Smooth muscle cell of trachea (primary cell): ENCODE measurements around the gene ENTREP3. TPM values are rescaled to one million over a fixed set of nuclear protein-coding genes. Genes with fewer than 3 reads are reported as not detected.

Experiments used
- total RNA-seq: library from RNA; depleted of rRNA; stranded (reverse); fragments of >200 nt; gene quantifications from 2 replicates; pipeline ENCODE4 v1.2.1, GENCODE V29; 2014

ENTREP3 gene, protein sequence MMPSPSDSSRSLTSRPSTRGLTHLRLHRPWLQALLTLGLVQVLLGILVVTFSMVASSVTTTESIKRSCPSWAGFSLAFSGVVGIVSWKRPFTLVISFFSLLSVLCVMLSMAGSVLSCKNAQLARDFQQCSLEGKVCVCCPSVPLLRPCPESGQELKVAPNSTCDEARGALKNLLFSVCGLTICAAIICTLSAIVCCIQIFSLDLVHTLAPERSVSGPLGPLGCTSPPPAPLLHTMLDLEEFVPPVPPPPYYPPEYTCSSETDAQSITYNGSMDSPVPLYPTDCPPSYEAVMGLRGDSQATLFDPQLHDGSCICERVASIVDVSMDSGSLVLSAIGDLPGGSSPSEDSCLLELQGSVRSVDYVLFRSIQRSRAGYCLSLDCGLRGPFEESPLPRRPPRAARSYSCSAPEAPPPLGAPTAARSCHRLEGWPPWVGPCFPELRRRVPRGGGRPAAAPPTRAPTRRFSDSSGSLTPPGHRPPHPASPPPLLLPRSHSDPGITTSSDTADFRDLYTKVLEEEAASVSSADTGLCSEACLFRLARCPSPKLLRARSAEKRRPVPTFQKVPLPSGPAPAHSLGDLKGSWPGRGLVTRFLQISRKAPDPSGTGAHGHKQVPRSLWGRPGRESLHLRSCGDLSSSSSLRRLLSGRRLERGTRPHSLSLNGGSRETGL
- total RNA-seq: 11.1 and 13.4 TPM in 2 replicates

DNA sequence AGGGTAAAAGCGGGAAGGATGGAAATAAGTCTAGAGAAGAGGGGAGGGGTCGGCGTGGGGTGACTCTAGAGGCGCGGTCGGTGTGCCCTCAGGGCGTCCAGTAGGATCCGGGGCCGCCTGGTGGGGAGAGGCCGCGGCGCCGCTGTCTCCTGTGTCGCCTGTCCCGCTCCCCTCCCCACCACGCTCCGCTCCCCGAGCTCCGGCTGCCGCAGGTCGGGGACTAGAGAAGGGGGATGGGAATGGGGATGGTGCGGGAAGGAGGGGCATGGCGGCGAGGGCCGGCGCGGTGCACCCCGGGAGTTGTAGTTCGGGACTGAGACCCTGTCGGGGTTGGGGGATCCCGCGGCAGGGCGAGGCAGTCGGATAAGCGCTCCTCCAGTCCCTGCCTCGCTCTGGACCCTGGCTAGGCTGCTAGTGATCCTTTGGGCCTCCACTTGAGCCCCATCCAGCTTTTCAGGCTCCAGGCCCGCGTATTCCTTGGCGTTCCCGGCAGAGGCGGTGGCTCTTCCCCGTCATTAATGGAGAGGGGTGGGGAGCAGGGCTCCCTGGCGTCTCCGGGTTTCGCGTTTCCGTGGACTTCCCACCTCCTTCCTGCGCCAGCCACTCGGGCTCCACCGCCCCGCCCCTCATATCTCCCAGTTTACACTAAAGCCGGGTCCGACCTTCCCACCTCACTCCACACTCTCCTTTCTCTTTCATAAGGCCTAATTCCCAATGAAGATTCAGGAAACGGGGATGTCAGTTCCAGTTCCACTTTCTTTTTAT lies at the start of gene ENTREP3:
Gene ENTREP3 (minus strand): TSS at position 241 of the 765 bp plus-strand sequence. CDS start 606 bp downstream, outside the sequence.

DNA sequence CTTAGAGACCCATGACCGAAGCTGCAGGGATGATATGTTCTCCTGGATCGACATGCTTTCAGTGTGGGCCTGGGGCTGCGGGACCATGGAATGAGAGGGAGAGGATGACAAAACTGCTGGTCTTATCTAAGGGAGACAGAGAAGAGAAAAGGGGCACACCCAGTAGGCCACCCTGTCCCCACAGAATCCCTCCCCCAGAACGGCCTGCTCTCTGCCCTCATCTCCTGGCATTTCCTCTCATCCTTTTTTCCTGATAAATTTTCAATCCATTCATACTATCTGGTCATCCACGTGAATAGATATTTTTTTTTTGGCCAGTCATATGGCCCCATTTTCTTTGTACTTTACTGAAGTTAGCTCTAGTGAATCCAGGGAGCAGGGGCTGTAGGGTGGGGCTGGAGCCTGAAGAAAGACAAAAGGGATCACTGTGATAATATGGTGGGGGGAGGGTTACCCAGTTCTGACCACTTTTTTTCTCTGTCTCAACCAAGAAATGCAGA lies 46.1 kb upstream of the ENTREP3 start, which contains the start of gene PKLR:
Gene PKLR (minus strand): TSS at position 97 of the 500 bp plus-strand sequence. CDS start 43 bp downstream, at position 54.

DNA sequence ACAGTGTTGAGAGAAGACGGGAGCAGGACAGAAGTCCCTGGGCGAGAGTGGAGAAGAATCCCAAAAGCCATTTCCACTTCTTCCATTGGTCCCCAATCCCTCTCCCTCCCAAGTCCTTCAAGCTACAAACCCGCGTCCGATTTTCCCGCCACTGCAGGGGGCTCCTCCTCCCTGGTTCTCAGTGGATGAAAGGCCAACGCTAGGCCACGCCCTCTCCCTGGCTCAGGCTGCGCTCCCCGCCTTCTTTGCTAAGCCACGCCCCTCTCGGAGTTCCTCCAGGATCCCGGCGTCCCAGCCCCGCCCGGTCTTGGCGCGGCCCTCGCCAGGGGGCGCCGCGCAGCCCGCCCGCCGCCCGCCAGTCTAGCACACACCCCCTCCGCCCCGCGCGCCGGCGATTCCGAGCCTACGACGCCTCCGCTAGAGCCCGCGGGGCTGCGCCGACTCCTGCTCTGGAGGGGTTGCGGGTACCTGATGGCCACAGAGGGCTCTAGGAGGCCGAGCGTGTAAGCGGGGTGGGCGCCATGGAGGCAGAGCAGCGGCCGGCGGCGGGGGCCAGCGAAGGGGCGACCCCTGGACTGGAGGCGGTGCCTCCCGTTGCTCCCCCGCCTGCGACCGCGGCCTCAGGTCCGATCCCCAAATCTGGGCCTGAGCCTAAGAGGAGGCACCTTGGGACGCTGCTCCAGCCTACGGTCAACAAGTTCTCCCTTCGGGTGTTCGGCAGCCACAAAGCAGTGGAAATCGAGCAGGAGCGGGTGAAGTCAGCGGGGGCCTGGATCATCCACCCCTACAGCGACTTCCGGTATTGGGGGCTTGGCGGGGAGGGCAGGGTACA lies 22.0 kb upstream of the ENTREP3 start, which contains the start of gene HCN3:
Gene HCN3 (plus strand): TSS at position 394 of the 832 bp plus-strand sequence. CDS start 128 bp downstream, at position 522.

DNA sequence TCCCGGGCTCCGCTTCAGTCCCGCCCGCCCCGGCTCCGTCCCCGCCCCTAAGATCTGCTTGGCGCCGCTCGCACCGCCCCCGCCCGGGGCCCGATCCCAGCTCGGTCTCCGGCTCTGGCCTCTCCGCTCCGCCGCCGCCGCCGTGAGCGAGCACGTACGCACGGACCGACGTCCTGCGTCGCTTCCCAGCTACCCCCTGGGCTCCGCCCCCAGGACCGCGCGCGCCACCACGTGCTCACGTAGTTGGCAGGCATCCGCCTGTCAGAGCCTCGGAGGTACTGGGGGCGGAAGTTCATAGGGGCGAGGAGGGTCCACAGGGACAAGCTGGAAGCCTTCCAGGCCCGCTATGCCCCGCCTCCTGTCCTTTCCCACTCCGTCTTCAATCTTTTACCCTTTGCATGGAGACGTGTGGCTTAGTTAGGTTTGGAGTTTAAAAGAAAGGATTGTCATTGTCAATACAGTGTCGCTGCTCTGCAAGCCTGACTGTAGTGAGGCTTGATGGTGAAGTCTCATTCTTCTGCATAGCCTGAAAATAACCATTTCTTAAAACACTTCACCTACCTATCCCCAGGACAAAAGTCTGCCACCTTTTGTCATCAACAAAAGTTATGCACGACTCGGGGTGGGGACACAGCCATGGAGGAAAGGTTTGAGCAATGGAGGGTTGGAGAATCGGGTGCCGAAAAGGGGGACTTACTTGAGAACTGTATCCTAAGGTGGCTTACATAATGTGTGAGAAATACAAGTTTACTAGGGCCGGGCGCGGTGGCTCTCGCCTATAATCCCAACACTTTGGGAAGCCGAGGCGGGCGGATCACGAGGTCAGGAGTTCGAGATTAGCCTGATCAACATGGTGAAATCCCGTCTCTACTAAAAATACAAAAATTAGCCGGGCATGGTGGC lies 18.3 kb upstream of the ENTREP3 start, which contains the start of gene CLK2:
Gene CLK2 (minus strand): TSS at position 162 of the 903 bp plus-strand sequence. CDS start 2,527 bp downstream, outside the sequence.

DNA sequence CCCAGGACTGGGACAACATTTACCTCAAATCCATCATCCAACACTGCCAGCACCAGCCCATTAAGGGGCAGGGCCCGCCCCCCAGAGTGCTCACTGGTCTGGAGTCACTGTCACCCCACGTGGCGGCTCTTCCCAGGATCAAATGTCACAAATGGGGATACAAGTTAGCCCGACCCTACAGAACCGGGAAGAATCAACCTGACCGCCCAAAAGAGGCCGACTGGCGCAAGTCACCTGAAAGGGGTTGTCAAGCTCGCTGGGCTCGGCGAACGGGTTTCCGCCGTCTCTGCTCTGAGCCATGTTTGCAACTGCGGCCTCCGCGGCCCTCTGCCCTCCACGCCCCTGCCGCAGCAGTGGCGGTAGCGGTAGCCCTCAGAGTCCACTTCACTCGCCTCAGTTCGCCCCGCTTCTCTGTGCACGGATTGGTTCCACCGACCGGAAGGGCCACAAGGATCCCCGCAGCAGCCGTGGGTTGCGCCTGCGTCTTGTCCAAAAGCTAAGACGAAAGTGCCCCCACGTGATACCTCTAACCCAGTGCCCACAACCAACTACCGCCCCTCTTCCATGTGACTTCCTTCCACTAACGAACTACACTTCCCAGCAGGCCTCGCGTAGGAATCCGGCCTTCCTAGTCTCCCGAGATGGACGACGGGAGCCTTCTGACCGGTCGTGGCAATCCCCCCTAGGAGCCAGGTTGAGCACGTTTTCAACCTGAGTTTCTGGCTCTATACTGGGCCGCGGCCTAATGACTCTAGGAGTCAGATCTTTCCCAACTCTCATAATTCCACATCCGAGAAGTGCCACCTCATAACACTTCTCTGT lies 6.8 kb upstream of the ENTREP3 start, which contains the start of gene SCAMP3:
Gene SCAMP3 (minus strand): TSS at position 509 of the 822 bp plus-strand sequence. CDS start 209 bp downstream, at position 300.

DNA sequence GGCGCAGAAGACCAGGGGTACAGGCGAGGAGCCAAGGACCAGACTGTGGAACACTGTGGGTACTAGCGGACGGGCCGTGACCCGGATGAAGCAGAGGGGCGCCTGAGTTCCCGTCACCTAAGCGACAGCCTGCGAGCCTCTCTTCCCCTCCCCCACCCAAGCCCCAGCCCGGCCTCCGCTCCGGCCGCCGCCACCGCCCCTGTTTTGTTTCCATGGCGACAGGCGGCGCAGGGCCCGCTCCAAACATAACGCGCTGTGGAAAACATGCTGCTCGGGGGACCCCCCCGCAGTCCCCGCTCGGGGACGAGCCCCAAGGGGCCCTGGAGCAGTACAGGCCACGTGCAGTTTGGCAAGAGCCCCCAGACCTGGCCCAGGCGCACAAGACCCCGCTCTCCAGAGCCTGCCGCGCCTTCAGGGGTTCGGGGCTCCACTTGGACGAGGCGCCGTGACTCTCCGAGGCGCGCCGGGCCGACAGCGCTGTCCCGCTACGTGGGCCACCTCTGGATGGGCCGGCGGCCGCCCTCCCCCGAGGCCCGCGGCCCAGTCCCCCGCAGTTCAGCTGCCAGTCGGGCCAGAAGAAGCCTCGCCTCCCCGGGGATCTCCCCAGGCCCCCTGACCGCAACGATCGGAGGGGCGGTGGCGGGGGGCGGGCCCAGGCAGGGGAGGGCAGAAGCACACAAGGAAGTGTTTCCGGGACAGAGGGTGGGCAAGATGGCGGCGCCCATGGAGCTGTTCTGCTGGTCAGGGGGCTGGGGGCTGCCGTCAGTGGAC lies 46.6 kb downstream of the ENTREP3 start, which contains the start of gene MTX1:
Gene MTX1 (plus strand): TSS at position 155 of the 771 bp plus-strand sequence. CDS start 110 bp downstream, at position 265.

DNA sequence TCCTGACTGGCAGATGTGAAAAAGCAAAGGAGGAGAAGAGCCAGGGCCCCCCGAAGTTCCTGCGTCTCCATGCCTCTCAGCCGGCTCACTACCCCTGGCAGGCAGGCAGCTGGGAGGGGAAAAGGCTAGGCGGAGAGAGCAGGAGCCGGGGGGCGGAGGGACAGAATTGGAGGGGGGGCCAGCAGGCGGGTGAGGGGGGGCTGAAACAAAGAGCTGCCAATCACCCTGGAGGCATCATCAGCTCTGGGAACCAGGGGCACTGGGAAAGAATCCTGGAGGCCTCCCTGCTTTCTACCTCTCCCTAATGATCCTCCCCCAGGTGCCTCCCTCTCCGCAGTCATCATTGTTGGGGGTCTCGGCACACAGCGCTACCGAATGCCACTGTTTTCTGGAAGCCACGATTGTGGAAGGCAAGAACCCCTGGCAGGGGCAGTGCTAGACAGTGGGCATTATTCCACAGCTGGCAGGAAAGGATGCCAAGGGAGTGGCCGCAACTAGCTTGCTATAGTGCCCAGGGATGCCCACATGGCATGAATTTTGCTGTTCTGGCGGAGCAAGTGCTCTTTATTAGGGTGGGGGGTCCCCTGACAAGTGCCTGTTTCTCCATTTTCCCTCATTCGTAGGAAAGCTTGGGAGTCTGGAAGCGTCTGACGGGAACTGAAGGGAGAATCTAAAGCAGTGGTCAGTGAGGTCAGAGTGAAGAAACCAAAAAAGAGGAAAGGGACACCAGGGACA lies 47.3 kb downstream of the ENTREP3 start, which contains the start of gene THBS3:
Gene THBS3 (minus strand): TSS at position 92 of the 735 bp plus-strand sequence. CDS start 21 bp downstream, at position 71.

Other genes with a start within 250 kb of the ENTREP3 start
- gene DCST2, start 221.7 kb downstream of the ENTREP3 start, total RNA-seq: under 0.01 TPM in 1 of 2 replicates, not detected in the other
- gene DCST1, start 221.7 kb downstream of the ENTREP3 start, total RNA-seq: not detected in 2 replicates
- gene ADAM15, start 204.2 kb downstream of the ENTREP3 start, total RNA-seq: 61.1 and 134 TPM in 2 replicates
- 2.5 and 4.3 TPM in 2 replicates for gene EFNA4, start 191.7 kb downstream of the ENTREP3 start, total RNA-seq
- gene EFNA3, start 176.6 kb downstream of the ENTREP3 start, total RNA-seq: 0.29 and 1.3 TPM in 2 replicates
- gene EFNA1, start 127.6 kb downstream of the ENTREP3 start, total RNA-seq: 0.17 and 0.44 TPM in 2 replicates
- 17.6 and 25.6 TPM in 2 replicates for gene SLC50A1, start 119.6 kb downstream of the ENTREP3 start, total RNA-seq
- 24.6 and 27.6 TPM in 2 replicates for gene DPM3, start 115.0 kb downstream of the ENTREP3 start, total RNA-seq
- 97.2 and 125 TPM in 2 replicates for gene KRTCAP2, start 82.2 kb downstream of the ENTREP3 start, total RNA-seq
- 6.0 and 7.1 TPM in 2 replicates for gene TRIM46, start 81.6 kb downstream of the ENTREP3 start, total RNA-seq
- 28.2 and 28.4 TPM in 2 replicates for gene THBS3, start 47.6 kb downstream of the ENTREP3 start, total RNA-seq
- 44.3 and 56.6 TPM in 2 replicates for gene MTX1, start 46.8 kb downstream of the ENTREP3 start, total RNA-seq
- 37.7 and 53.1 TPM in 2 replicates for gene SCAMP3, start 6.9 kb upstream of the ENTREP3 start, total RNA-seq
- gene CLK2, start 18.0 kb upstream of the ENTREP3 start, total RNA-seq: 30.4 and 38.4 TPM in 2 replicates
- gene HCN3, start 22.0 kb upstream of the ENTREP3 start, total RNA-seq: 0.87 and 0.99 TPM in 2 replicates
- gene PKLR, start 46.0 kb upstream of the ENTREP3 start, total RNA-seq: under 0.01 TPM in 1 of 2 replicates, not detected in the other
- gene FDPS, start 53.4 kb upstream of the ENTREP3 start, total RNA-seq: 136 and 347 TPM in 2 replicates
- 15.7 and 20.2 TPM in 2 replicates for gene RUSC1, start 65.4 kb upstream of the ENTREP3 start, total RNA-seq